Coronary artery (tissue), 2 donors: ENCODE data around the gene COL18A1.

ENCODE experiments used
- DNase-seq: peaks from one replicate; pipeline ENCODE4 v3.0.0-alpha.2; 2017; ENCODE audit warnings: low spot score
- H3K27ac ChIP-seq, 2 donors: fragments of 200-600 bp; sonication (generic); one replicate each; pipeline ENCODE4 v1.5.1; 2016 to 2019
- H3K4me3 ChIP-seq: fragments of 200-600 bp; sonication (generic); 2 replicates; pipeline ENCODE4 v1.5.1; 2016; ENCODE audit warnings: mild to moderate bottlenecking, moderate library complexity
- CTCF ChIP-seq: fragments of 200-600 bp; sonication (generic); IDR thresholded peaks from one replicate; pipeline ENCODE4 v1.5.1; 2019; ENCODE audit warnings: antibody characterized with exemption

COL18A1 gene

DNA sequence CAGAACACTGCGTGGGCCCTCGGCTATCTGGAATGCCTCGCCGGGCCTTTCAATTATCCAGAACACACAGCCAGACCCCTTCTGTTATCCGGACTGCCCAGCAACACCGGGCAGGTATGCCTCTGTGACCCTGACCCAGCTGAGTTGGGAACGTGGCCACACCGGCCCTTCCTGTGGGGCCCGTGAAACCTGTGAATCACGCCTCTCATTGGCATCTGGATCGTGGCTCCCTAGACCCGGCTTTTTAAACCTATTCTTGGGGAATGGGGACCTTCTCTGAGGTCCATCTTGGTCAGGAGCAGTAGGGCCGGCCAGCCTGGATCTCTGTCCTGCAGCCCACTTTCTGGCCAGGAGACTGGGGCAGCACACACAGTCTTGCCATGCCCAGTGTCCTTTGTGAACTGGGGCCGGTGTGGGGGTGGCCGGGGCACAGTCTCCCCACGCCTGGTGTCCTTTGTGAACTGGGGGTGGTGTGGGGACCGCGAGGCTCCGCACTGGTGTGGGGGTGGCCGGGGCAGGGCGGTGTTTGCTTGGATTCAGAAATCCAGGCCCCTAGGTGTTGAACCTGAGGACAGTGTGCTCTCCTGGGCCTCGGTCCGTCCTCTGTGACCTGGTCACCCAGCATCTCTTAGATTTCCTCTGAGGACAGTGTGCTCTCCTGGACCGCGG is 11.1 kb downstream of the COL18A1 start:
- H3K4me3 ChIP-seq, result peak overlapping the region; percentile 26
- no peak for TF ChIP-seq CTCF
- H3K27ac ChIP-seq, result peak overlapping the region; percentile 88 to 97
- DNase-seq, result no peak

- TF ChIP-seq CTCF, result no peak
- Histone ChIP-seq H3K27ac (peak overlapping the region; percentile 88 to 97), H3K4me3 (peak overlapping the region; percentile 26)
- no peak for DNase-seq
Observed at GRCh38 chr21:45416620-45417019, 11.7 kb downstream of the COL18A1 start.

GRCh38 chr21:45417256-45417950 is 12.4 kb downstream of the COL18A1 start:
- no peak for TF ChIP-seq CTCF
- no peak for DNase-seq
- H3K4me3 ChIP-seq, result peak overlapping the region; percentile 68
- peak overlapping the region; percentile 88 to 97 for H3K27ac ChIP-seq

GRCh38 chr21:45417951-45418300 is 13.0 kb downstream of the COL18A1 start:
- no peak for DNase-seq
- Histone ChIP-seq H3K27ac (peak overlapping the region; percentile 88 to 97), H3K4me3 (peak overlapping the region; percentile 68)
- TF ChIP-seq CTCF, result no peak

GRCh38 chr21:45418301-45419071 is 13.5 kb downstream of the COL18A1 start:
- Histone ChIP-seq H3K4me3 (peak overlapping the region; percentile 68), H3K27ac (peak overlapping the region; percentile 88 to 97)
- DNase-seq, result no peak
- TF ChIP-seq CTCF, result no peak

DNA sequence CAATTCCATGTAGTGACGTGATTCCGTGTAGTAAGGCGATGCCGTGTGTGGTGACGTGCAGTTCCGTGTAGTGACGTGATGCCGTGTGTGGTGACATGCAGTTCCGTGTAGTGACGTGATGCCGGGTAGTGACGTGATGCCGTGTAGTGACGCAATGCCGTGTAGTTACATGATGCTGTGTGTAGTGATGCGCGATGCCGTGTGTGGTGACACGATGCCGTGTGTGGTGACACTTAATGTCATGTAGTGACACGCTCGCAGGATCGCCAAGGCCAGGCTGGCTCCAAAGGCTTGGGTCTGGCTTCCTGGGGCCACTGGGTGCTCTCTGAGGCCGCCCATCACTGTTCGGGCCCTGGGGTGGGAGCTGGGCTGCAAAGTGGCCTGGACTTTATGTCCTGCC is 14.2 kb downstream of the COL18A1 start:
- Histone ChIP-seq H3K27ac (peak overlapping the region; percentile 88 to 97), H3K4me3 (peak overlapping the region; percentile 68)
- TF ChIP-seq CTCF, result no peak
- DNase-seq, result no peak
